ENCODE data around the gene VPS54.

VPS54 gene

GRCh38 chr2:63899639-63900038, 119.6 kb downstream of the VPS54 start:
- no peak for DNase-seq

DNA sequence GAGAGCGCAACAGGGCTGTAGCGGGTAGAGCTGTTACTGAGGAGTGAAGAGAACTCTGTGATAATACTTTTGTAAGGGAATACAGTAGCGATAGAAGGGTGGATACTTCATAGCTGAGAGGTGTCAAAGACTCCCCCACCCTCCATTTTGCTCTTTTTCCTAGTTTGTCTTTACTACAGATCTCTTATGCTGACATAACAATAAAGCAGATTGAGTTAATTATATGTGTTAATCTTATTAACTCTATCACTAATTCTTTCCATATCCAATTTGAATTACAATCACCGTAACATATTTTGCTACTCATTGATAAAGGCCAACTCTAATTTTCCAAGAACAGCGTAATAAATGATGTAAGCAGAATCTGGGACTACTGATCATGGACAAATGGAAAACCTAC, 120.4 kb downstream of the VPS54 start:
- no peak for DNase-seq

DNA sequence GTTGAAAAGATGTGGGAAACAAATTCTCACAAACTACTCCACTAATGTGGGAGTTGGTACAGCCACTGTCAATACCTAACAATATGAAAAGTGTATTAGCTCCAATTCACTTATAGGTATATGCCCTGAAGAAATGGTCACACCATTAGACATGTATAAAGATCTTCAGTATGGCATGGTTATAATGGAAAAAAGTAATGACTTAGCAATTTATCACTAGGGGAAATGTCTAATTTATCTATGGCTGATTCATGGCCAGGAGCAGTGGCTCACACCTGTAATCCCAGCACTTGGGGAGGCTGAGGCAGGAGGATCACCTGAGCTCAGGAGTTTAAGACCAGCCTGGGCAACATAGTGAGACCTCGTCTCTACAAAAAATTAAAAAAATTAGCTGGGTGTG, 125.1 kb downstream of the VPS54 start:
- no peak for DNase-seq

DNA sequence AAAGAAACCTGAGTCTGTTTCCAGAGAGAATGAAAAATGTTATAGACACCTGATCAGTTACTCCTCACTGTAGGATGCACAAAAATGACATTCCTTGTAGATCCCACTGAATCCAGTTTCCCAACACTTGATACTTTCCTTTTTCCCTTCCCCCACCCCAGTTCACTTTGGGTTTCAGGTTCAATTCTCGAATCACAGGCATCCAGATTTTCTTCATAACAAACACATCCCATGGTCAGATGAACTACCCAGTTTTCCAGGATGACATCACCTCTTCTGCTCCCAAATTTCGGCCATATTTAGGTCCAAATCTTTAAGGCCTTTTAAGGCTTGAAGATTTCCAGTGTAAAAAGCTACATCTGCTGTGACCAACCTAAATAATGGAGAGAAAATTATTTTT, 126.1 kb downstream of the VPS54 start:
- DNase-seq = no peak

DNA sequence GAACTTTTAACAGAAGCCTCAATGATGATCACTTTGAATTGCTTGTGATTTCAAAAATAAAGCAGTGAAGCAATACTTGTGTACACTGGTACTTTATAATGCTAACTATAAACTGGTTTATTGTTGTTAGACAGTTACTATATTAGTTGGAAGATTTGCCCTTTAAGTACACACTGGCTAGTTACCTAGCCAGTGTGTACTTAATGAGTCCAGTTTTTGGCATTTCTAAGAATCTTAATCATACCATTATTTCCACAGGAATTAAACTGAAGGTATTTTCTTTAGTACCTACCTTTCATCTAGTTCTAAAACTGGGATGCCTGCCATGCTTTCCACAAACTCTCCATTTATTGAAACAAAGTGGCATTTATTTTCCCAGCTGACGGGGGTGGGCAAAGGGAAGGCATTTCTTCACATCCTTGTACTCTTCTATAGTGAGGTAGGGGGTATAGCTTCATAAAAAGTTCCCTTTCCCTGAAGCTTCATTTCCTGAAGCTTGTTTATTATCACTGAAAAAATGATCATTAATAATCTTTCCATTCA, 127.7 kb downstream of the VPS54 start:
- no peak for DNase-seq

- no peak for DNase-seq
Measured at GRCh38 chr2:63890678-63891077, 128.6 kb downstream of the VPS54 start.

DNA sequence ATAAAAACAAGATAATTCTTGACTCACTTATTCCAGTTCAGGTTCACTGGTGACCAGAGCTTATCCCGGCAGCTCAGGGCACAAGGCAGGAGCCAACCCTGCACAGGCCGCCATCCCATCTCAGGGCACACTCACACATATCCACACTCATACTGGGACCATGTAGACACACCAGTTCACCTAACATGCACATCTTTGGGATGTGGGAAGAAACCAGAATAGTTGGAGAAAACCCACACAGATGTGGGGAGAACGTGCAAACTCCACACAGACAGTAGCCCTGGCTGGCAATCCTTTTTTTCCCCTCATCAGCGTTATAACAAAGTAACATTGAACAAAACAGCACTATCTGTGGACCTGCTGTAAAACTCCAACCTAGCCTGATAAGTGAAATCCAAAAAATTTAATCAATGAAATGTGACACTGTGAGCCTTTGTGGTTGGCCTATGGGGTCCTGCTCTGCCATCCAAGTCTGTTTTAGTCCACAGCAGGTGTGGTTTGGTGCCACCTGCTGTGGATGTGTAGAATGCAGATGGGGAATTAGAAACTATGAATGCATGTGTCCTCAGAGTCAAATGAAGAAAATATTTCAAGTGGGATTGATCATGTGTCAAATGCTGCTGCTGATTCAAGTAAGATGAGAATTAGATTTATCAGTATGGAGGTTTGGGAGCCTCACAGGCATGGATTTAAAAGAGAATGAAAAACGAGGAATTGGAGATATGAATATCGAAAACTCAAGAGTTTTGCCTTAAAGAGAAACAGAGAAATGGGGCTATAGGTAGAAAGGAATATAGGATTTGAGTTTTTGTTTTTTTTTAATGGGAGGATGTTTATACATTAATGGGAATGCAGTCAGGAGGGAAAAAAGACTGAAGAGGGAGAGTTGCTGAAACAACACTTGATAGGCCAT, 130.5 kb downstream of the VPS54 start:
- DNase-seq = peak; percentile 9 to 26

DNA sequence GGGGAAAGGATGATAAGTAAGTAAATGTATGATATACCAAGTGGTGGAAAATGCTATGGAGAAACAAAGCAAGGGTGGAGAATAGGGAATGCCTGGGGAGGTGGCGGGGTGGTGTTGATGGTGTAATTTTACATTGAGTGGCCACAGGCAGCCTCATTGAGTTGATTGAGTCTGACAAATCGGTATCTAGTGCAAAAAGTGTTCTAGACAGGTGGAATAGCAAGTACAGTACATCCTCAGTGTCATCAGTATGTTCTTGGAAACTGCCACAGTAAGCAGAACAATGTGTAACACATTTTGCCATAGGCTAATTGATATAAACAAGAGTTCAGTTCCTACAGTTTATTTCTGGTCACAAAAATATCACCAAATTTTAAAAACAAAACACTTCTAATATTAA, 131.2 kb downstream of the VPS54 start:
- no peak for DNase-seq

DNA sequence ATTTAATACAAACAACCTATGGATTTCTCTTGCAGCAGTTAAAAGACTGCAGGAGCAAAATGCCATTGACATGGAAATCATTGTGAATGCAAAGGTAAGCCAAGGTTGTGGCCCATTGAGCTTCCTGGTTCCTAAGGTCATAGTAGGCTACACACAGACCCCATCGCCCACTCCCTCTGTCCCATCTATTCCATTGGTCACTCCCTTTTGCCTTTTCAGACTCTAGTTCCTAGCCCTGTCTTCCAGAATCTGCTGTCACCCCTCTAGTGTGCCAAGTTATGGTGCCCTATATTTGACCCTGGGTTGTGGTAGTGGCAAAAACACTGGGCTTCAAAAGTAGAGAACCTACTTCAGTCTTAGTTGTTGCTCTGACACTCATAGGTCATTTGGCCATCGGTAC, 132.8 kb downstream of the VPS54 start:
- no peak for DNase-seq

DNA sequence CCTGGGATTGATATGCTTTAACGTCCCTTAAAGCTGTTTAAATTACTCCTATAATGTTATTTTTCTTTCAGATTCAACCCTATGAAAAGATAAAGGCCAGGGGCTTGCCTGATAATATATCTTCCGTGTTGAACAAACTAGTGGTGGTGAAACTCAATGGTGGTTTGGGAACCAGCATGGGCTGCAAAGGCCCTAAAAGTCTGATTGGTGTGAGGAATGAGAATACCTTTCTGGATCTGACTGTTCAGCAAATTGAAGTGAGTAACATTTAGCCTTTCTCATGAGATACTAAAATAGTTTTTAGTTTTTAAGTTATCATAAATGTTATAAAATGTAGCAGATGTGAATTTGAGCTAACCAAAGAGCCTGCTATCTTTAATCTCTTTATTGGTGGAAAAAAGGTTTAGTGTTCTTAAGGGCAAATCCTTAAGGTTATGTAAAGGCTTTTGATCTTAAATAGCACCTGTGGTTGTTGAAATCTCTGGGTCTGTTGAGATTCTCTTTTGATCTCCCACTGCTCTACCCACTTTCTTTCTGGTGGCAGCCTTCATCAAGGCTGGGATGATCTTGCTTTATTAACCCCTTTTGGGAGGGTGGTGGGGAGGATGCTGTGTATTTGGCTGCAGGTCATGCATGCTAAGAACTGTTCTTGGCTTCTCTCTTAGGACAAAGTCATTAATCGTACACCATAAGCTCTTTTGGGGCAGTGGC, 136.7 kb downstream of the VPS54 start:
- DNase-seq = no peak

DNA sequence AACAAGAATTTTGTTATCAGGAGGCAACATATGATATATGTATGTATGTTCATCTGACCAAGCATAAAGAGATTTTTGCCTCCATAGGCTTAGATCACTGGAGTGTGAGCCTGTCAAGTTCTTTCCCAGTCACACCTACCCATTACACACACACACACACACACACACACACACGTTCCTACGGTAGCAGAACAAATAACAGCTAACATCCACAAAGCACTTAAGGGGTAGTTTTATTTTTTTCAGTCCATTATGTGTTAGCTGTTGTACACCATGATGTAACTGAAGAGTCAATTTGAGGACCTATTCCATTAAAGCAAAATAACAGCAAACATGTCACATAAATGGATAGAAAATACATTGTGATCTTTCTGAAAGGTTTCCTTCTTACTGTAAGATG, 138.0 kb downstream of the VPS54 start:
- DNase-seq = no peak

- DNase-seq = no peak
Measured at GRCh38 chr2:63880625-63881024, 138.6 kb downstream of the VPS54 start.

- DNase-seq = no peak
Measured at GRCh38 chr2:63879876-63880433, 139.3 kb downstream of the VPS54 start.

DNA sequence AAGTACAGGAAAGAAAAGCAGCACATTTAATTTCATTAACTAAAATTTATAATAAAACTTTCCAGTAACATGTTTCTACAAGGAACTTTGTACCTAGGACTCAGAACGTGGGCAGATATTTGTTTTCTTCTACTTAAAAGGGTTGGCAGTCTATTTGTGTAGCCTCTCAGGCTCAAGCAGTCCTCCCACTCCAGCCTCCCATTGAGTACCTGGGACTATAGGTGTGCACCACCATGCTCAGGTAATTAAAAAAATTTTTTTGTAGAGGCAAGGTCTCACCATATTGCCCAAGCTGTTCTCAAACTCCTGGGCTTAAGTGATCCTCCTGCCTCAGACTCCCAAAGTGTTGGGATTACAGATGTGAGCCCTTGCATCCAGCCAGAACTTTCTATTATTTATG, 140.7 kb downstream of the VPS54 start:
- no peak for DNase-seq

DNA sequence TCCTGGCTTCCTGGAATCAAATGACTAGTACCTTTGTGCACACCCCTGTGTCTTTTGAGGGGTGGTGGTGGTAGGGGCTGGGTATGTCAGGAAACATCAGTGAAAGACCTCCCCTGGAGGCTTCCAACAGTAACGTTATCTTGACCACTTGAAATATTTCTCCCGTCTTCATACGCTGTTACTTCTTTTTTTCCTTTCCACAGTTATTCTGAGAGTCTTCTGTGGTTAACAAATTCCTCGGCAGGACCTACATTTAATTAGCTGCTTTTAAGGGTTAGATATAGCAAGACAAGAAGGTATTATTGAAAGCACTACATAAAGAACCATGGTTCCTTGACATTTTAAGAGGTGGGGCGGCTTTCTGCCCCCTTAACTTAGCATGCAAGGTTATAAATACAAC, 142.9 kb downstream of the VPS54 start:
- no peak for DNase-seq

DNA sequence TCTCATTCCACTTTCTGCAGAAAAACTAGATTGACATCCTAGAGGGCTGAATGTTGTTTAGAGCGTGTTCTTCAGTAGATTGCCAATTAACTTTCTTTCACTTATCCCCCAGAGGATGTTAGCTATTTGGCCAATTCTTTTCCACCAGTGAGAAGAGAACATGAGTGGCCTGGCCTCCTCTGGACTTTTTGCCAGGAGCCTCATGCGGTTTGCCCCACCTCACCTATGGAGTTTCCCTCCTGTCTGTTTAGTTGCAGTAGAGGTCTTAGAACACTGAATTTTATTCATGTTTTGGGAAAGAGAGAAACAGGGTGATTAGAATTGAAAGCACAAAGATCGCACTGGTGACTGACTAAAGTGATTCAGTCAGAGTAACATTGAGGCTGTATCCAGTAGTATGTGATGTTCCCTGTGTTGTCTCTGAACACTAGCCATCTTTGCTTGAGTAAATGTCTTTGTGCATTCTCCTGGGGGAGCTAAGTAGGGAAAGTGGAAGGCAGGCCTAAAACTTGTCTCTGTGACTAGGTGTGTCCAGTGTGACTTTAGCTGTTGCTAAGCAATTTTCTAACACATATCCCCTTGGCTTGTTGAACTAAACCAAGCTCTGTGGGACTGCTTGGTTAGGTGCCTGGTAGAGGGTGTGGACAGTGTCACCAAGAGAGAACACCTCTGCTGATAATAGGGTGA, 143.5 kb downstream of the VPS54 start:
- DNase-seq = no peak

- no peak for DNase-seq
Measured at GRCh38 chr2:63875131-63875527, 144.1 kb downstream of the VPS54 start.

GRCh38 chr2:63874204-63875130, 144.8 kb downstream of the VPS54 start:
- no peak for DNase-seq

DNA sequence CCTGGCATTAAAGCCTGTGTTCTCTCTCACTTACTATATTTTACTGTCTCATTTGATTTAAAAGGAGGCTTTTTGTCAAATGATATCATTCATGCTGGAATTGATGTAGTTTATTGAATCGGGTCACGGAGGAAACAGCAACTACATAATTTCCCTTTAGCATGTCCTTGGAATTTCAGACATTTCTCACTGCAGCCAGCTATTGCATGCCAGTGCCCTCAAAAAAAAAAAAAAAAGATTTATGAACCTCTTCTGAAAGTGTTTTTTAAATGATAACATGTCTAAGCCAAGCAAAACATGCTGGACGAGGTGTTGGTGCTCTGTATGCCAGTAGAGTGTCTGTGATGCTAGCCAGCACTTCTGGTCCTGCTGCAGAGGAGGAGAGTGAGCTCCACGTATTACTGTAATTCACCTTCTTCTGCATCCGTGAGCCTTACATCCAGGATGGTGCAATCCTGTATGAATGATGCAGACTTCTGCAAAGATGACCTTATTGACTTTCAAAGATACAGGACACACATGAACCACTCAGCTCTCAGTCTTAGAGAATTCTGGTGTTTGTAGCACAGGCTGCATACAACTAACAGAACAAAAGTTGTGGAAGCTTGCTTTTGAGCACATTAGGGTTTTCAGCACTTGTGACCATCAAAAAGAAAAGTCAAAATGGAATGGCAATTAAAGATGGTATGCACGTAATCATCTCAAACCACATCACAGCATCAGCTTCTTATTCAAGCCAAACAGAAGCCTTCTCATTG, 146.5 kb downstream of the VPS54 start:
- DNase-seq = no peak

DNA sequence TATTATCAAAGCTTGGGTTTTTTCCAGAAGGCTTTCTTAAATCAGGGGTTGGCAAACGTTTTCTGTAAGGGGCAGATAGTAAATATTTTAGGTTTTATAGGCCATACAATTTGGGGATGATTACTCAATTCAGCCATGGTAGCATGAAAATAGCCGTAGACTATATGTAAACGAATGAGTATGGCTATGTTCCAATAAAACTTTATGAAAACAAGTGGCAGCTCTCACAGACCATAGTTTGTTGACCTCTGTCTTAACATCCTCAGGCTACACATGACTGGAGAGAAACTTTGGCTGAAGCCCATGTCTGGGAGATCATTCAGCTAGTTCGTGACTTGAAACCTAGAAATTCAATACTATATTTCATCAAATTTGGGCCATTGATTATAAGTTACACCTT, 147.4 kb downstream of the VPS54 start:
- no peak for DNase-seq

GRCh38 chr2:63870679-63871078, 148.5 kb downstream of the VPS54 start:
- DNase-seq = no peak

All from SW 1271 (cell line).